Thyroid gland (tissue), 4 donors: ENCODE results near the gene NPC2. TPM values are rescaled to one million over a fixed set of nuclear protein-coding genes. Genes with fewer than 3 reads are reported as not detected.

ENCODE experiments used
- DNase-seq, 2 donors: peaks; one replicate each; pipeline ENCODE4 v3.0.0-alpha.2; 2019
- H3K27ac ChIP-seq, 3 donors: fragments of 200-600 bp; sonication (generic); 1 replicate in 2 of 3; 2 replicates in 1 of 3; pipeline ENCODE4 v1.5.1; 2016 to 2019; ENCODE audit warnings: mild to moderate bottlenecking in 1 of 3, moderate library complexity in 1 of 3
- H3K27me3 ChIP-seq: fragments of 200-600 bp; sonication (generic); one replicate; pipeline ENCODE4 v1.5.1; 2019
- H3K36me3 ChIP-seq, 2 donors: fragments of 200-600 bp; sonication (generic); one replicate each; pipeline ENCODE4 v1.5.1; 2016 to 2019
- H3K4me1 ChIP-seq, 2 donors: fragments of 200-600 bp; sonication (generic); one replicate each; pipeline ENCODE4 v1.5.1; 2017 to 2019
- H3K4me3 ChIP-seq, 3 donors: fragments of 200-600 bp; sonication (generic); replicated peaks in 1 of 3; 1 replicate in 2 of 3; 2 replicates in 1 of 3; pipeline ENCODE4 v1.5.1; 2016; ENCODE audit warnings: mild to moderate bottlenecking in 1 of 3
- H3K9me3 ChIP-seq: fragments of 200-600 bp; sonication (generic); one replicate; pipeline ENCODE4 v1.5.1; 2017
- CTCF ChIP-seq, 6 experiments: fragments of 200-600 bp in 3 of 6; fragments of 450-650 bp in 3 of 6; sonication (generic) in 3 of 6; IDR thresholded peaks; one replicate each; pipeline ENCODE4 v1.5.1; 2016 to 2019; ENCODE audit warnings: antibody characterized with exemption in 6 of 6, mild to moderate bottlenecking in 2 of 6, inconsistent platforms in 1 of 6, moderate library complexity in 1 of 6
- POLR2A ChIP-seq, 2 donors: fragments of 450-650 bp; IDR thresholded peaks; one replicate each; pipeline ENCODE4 v1.6.1; 2017; ENCODE audit warnings: antibody characterized with exemption in 2 of 2, mild to moderate bottlenecking in 2 of 2, moderate library complexity in 1 of 2
- WGBS, 2 donors: methylation state at CpG; one replicate each; pipeline ENCODE4 v1.1.5; 2017; 5-methylcytosine and 5-hydroxymethylcytosine counted together
- intact Hi-C: fragments of 100-400 bp; cut with DNase I; formaldehyde crosslinking; loops from one replicate; pipeline ENCODE4 v1.15.1; 2023
- total RNA-seq, 4 donors: library from RNA; depleted of rRNA; stranded (reverse); fragments of >200 nt; gene quantifications; one replicate each; pipeline ENCODE4 v1.2.3, GENCODE V29; 2016

Gene NPC2
- total RNA-seq, 4 donors from 2014 or later = 583 to 1,617 (median 793) TPM

GRCh38 chr14:74509587-74510222 lies 16.6 kb upstream of the NPC2 start:
- 95 to 98% methylated on average over 10 of the region's 10 CpGs for whole genome bisulfite sequencing, 2 donors
- Histone ChIP-seq H3K36me3 (peaks cover 14 to 26% of the 10 kb centered on the region in 2 donors), H3K4me3 (no peak overlapping the region), H3K9me3 (no peaks in the 10 kb centered on the region), H3K4me1 (peaks cover 18 to 31% of the 10 kb centered on the region in 2 donors), H3K27me3 (no peaks in the 10 kb centered on the region), H3K27ac (peak overlapping the region in 1 of 3 donors; percentile 88)
- DNase-seq = no peak
- intact Hi-C loops = no loop called here
- TF ChIP-seq CTCF (IDR thresholded peaks at IDR 0.05) (no peak), POLR2A (IDR thresholded peaks at IDR 0.05) (no peak)

GRCh38 chr14:74508844-74509428 lies 15.8 kb upstream of the NPC2 start:
- peaks cover 15 to 34% of the 10 kb centered on the region in 2 donors for H3K36me3 ChIP-seq
- H3K4me3 ChIP-seq = no peak overlapping the region
- peaks cover 12 to 24% of the 10 kb centered on the region in 2 donors for H3K4me1 ChIP-seq
- H3K27ac ChIP-seq = peak overlapping the region in 1 of 3 donors; percentile 88
- WGBS, 2 donors = 82 to 92% methylated on average over 4 to 5 of the region's 13 CpGs
- H3K27me3 ChIP-seq = no peaks in the 10 kb centered on the region
- DNase-seq = no peak
- TF ChIP-seq POLR2A (IDR thresholded peaks at IDR 0.05) = no peak
- TF ChIP-seq CTCF (IDR thresholded peaks at IDR 0.05) = no peak
- H3K9me3 ChIP-seq = no peaks in the 10 kb centered on the region
- intact Hi-C loops = no loop called here

GRCh38 chr14:74508292-74508731 lies 15.2 kb upstream of the NPC2 start:
- Histone ChIP-seq H3K4me3 (no peak overlapping the region), H3K9me3 (no peaks in the 10 kb centered on the region), H3K27me3 (no peaks in the 10 kb centered on the region), H3K27ac (peak overlapping the region in 1 of 3 donors; percentile 46), H3K4me1 (peaks cover 8 to 18% of the 10 kb centered on the region in 2 donors), H3K36me3 (peaks cover 19 to 35% of the 10 kb centered on the region in 2 donors)
- 73 to 77% methylated on average over 15 of the region's 15 CpGs for WGBS, 2 donors
- DNase-seq = no peak
- intact Hi-C loops = no loop called here
- TF ChIP-seq CTCF (IDR thresholded peaks at IDR 0.05) = no peak
- no peak for TF ChIP-seq POLR2A (IDR thresholded peaks at IDR 0.05)

- H3K4me3 ChIP-seq = no peak overlapping the region
- intact Hi-C loops = no loop called here
Observed at GRCh38 chr14:74507840-74508239, 14.7 kb upstream of the NPC2 start.

More at GRCh38 chr14:74507840-74508239, 14.7 kb upstream of the NPC2 start:
- peak in 1 of 2 donors; percentile 41 for DNase-seq
- WGBS, 2 donors = 57 to 73% methylated on average over 4 to 5 of the region's 5 CpGs
- Histone ChIP-seq H3K36me3 (peaks cover 23 to 38% of the 10 kb centered on the region in 2 donors), H3K27me3 (no peaks in the 10 kb centered on the region), H3K27ac (peak overlapping the region in 1 of 3 donors; percentile 46), H3K9me3 (no peaks in the 10 kb centered on the region), H3K4me1 (peaks cover 8 to 18% of the 10 kb centered on the region in 2 donors)
- TF ChIP-seq POLR2A (IDR thresholded peaks at IDR 0.05) (no peak), CTCF (IDR thresholded peaks at IDR 0.05) (no peak)
